H1 (cell line): Measurements from ENCODE around the gene PHLPP1. TPM values are rescaled to one million over a fixed set of nuclear protein-coding genes. Genes with fewer than 3 reads are reported as not detected.

Experiments used
- CTCF ChIA-PET: fragments of 300-600 bp; sonication (Branson Sonifier 250); formaldehyde crosslinking; loops from one replicate; lab custom pipeline; 2021; ENCODE audit not compliant: partially characterized antibody; lab: Charles Lee
- POLR2A ChIA-PET: fragments of 300-600 bp; sonication (Branson Sonifier 250); formaldehyde crosslinking; loops from one replicate; lab custom pipeline; 2021; ENCODE audit warnings: inconsistent platforms; ENCODE audit not compliant: partially characterized antibody; lab: Charles Lee
- DNase-seq, 2 experiments: peaks; one replicate each; pipeline versions ENCODE4 v3.0.0 to v3.0.0-alpha.2; 2010 to 2022; ENCODE audit warnings: low spot score in 2 of 2, low read depth in 1 of 2, mixed read lengths in 1 of 2
- FAIRE-seq: peaks from 2 replicates; lab custom pipeline; 2011; peaks lifted over from hg19 to GRCh38; lab: Jason Lieb, UNC
- H2AFZ ChIP-seq: 2 replicates; pipeline ENCODE4 v1.8.1; 2012; ENCODE audit warnings: low read length, inconsistent platforms
- H2AK5ac ChIP-seq: 2 replicates; pipeline ENCODE4 v1.6.1; 2013; ENCODE audit warnings: low read depth, low read length
- H2BK120ac ChIP-seq: replicated peaks from 2 replicates; pipeline ENCODE3; 2013; ENCODE audit warnings: low read depth, low read length, inconsistent platforms
- H2BK12ac ChIP-seq: 2 replicates; pipeline ENCODE4 v1.6.1; 2013; ENCODE audit warnings: low read depth, low read length
- H2BK15ac ChIP-seq: 2 replicates; pipeline ENCODE4 v1.6.1; 2013; ENCODE audit warnings: low read length
- H2BK20ac ChIP-seq: 2 replicates; pipeline ENCODE4 v1.6.1; 2013; ENCODE audit warnings: low read length
- H2BK5ac ChIP-seq: 2 replicates; pipeline ENCODE4 v1.6.1; 2013; ENCODE audit warnings: low read depth, low read length
- H3K14ac ChIP-seq: 2 replicates; pipeline ENCODE4 v1.6.1; 2013; ENCODE audit warnings: inconsistent platforms; ENCODE audit not compliant: insufficient read length
- H3K18ac ChIP-seq: 2 replicates; pipeline ENCODE4 v1.6.1; 2013; ENCODE audit warnings: low read length; ENCODE audit errors: extremely low read depth
- H3K23ac ChIP-seq: 2 replicates; pipeline ENCODE4 v1.6.1; 2013; ENCODE audit warnings: inconsistent platforms; ENCODE audit not compliant: insufficient read length
- H3K23me2 ChIP-seq: 2 replicates; pipeline ENCODE4 v1.6.1; 2013; ENCODE audit warnings: low read depth, low read length
- H3K27ac ChIP-seq: 2 replicates; pipeline ENCODE4 v1.6.1; 2011; ENCODE audit warnings: low read depth, low read length, inconsistent platforms
- H3K27me3 ChIP-seq, 4 experiments: replicated peaks in 1 of 4; 1 replicate in 1 of 4; 2 replicates in 3 of 4; pipeline versions ENCODE4 v1.6.1 to v1.8.1; 2011 to 2013; ENCODE audit warnings: low read length in 3 of 4, mild to moderate bottlenecking in 3 of 4, inconsistent platforms in 2 of 4, mixed read lengths in 2 of 4, moderate library complexity in 1 of 4; ENCODE audit not compliant: control insufficient read depth in 3 of 4, insufficient read depth in 3 of 4; ENCODE audit errors: extremely low read depth in 1 of 4
- H3K36me3 ChIP-seq, 4 experiments: 2 replicates each; pipeline versions ENCODE4 v1.6.1 to v1.8.1; 2011 to 2013; ENCODE audit warnings: mild to moderate bottlenecking in 4 of 4, low read length in 3 of 4, moderate library complexity in 2 of 4, control low read depth in 1 of 4, inconsistent platforms in 1 of 4; ENCODE audit not compliant: insufficient read depth in 4 of 4, control insufficient read depth in 2 of 4
- H3K4ac ChIP-seq: replicated peaks from 2 replicates; pipeline ENCODE3; 2013; ENCODE audit warnings: low read length, low read depth, mixed read lengths, inconsistent platforms; ENCODE audit not compliant: insufficient read length
- H3K4me1 ChIP-seq, 4 experiments: replicated peaks in 1 of 4; 1 replicate in 1 of 4; 2 replicates in 3 of 4; pipeline versions ENCODE4 v1.6.1 to v1.8.1; 2011 to 2013; ENCODE audit warnings: low read length in 3 of 4, inconsistent platforms in 2 of 4, mixed read lengths in 1 of 4; ENCODE audit not compliant: insufficient read depth in 4 of 4, control insufficient read depth in 3 of 4
- H3K4me2 ChIP-seq, 2 experiments: 2 replicates each; pipeline versions ENCODE4 v1.6.1 to v1.8.1; 2011 to 2013; ENCODE audit warnings: low read depth in 2 of 2, low read length in 2 of 2, control low read depth in 1 of 2, inconsistent platforms in 1 of 2, mild to moderate bottlenecking in 1 of 2; ENCODE audit not compliant: insufficient read depth in 1 of 2
- H3K4me3 ChIP-seq, 4 experiments: fragments of 200-600, 300-600 bp in 1 of 4; sonication (generic), shearing (Covaris generic), sonication (Bioruptor Twin) in 1 of 4; 2 replicates each; pipeline versions ENCODE4 v1.5.1 to v1.8.1; 2011 to 2016; ENCODE audit warnings: low read length in 4 of 4, low read depth in 3 of 4, control low read depth in 2 of 4, inconsistent platforms in 2 of 4, mild to moderate bottlenecking in 2 of 4, mixed read lengths in 1 of 4, moderate library complexity in 1 of 4; ENCODE audit not compliant: insufficient read depth in 2 of 4; ENCODE audit errors: extremely low read depth in 1 of 4
- H3K56ac ChIP-seq: replicated peaks from 2 replicates; pipeline ENCODE3; 2013; ENCODE audit warnings: low read depth, mild to moderate bottlenecking, mixed read lengths, low read length, inconsistent platforms; ENCODE audit not compliant: insufficient read length
- H3K79me1 ChIP-seq: 2 replicates; pipeline ENCODE4 v1.6.1; 2013; ENCODE audit warnings: low read depth, low read length, control low read depth
- H3K79me2 ChIP-seq, 2 experiments: 2 replicates each; pipeline versions ENCODE4 v1.6.1 to v1.8.1; 2012 to 2013; ENCODE audit warnings: low read length in 2 of 2, mild to moderate bottlenecking in 2 of 2, inconsistent platforms in 1 of 2; ENCODE audit not compliant: insufficient read depth in 2 of 2, control insufficient read depth in 1 of 2
- H3K9ac ChIP-seq, 4 experiments: replicated peaks in 1 of 4; 1 replicate in 1 of 4; 2 replicates in 3 of 4; pipeline versions ENCODE4 v1.6.1 to v1.8.1; 2011 to 2013; ENCODE audit warnings: low read depth in 3 of 4, low read length in 3 of 4, control low read depth in 2 of 4, mild to moderate bottlenecking in 2 of 4, moderate library complexity in 2 of 4, inconsistent platforms in 1 of 4; ENCODE audit errors: extremely low read depth in 1 of 4
- H3K9me3 ChIP-seq, 2 experiments: 2 replicates each; pipeline versions ENCODE4 v1.6.1 to v1.8.1; 2012 to 2013; ENCODE audit warnings: mild to moderate bottlenecking in 2 of 2, moderate library complexity in 2 of 2, control low read depth in 1 of 2, inconsistent platforms in 1 of 2, low read depth in 1 of 2, low read length in 1 of 2, mixed read lengths in 1 of 2; ENCODE audit not compliant: insufficient read depth in 2 of 2
- H4K20me1 ChIP-seq, 2 experiments: replicated peaks in 1 of 2; 2 replicates each; pipeline versions ENCODE3 to v1.8.1; 2011 to 2013; ENCODE audit warnings: inconsistent platforms in 2 of 2, low read length in 2 of 2, mild to moderate bottlenecking in 1 of 2; ENCODE audit not compliant: insufficient read depth in 2 of 2, control insufficient read depth in 1 of 2
- H4K5ac ChIP-seq: 2 replicates; pipeline ENCODE4 v1.6.1; 2013; ENCODE audit warnings: low read length, low read depth, mixed read lengths, inconsistent platforms; ENCODE audit not compliant: insufficient read length
- H4K8ac ChIP-seq: 2 replicates; pipeline ENCODE4 v1.8.0; 2013; ENCODE audit warnings: mild to moderate bottlenecking, moderate library complexity, low read length, inconsistent platforms; ENCODE audit not compliant: insufficient read depth; ENCODE audit errors: extremely low read depth
- H4K91ac ChIP-seq: replicated peaks from 2 replicates; pipeline ENCODE3; 2013; ENCODE audit warnings: low read length, mixed read lengths, inconsistent platforms; ENCODE audit not compliant: insufficient read length
- BRCA1 ChIP-seq: IDR thresholded peaks from 2 replicates; pipeline ENCODE4 v1.6.1; 2012; ENCODE audit warnings: low read depth, low read length, improper control_type of control experiment
- CBX8 ChIP-seq: fragments of 300-800, 300-1000 bp; sonication (generic); IDR thresholded peaks from 2 replicates; pipeline ENCODE4 v1.7.1; 2016; ENCODE audit warnings: low read depth, low read length, borderline replicate concordance
- CTBP2 ChIP-seq: IDR thresholded peaks from 2 replicates; pipeline ENCODE4 v1.7.0; 2011; ENCODE audit warnings: borderline replicate concordance, mild to moderate bottlenecking, moderate library complexity, mixed read lengths, low read length; ENCODE audit not compliant: insufficient read depth, insufficient read length
- SAP30 ChIP-seq: fragments of 300-600 bp; sonication (generic); IDR thresholded peaks from 2 replicates; pipeline ENCODE4 v1.7.1; 2012; ENCODE audit warnings: low read length, moderate library complexity, mild to moderate bottlenecking, inconsistent platforms; ENCODE audit not compliant: insufficient read depth, insufficient replicate concordance
- SIN3A ChIP-seq, 2 experiments: IDR thresholded peaks in 1 of 2; conservative IDR thresholded peaks in 1 of 2; 2 replicates each; pipeline ENCODE4 v1.6.1; 2011 to 2012; ENCODE audit warnings: low read length in 2 of 2, improper control_type of control experiment in 1 of 2, low read depth in 1 of 2, mild to moderate bottlenecking in 1 of 2
- SIRT6 ChIP-seq: IDR thresholded peaks from one replicate; pipeline ENCODE4 v1.7.1; 2012; ENCODE audit warnings: low read length, inconsistent platforms
- SP1 ChIP-seq: IDR thresholded peaks from 2 replicates; pipeline ENCODE4 v1.6.1; 2011; ENCODE audit warnings: low read depth, low read length
- SP4 ChIP-seq: IDR thresholded peaks from 2 replicates; pipeline ENCODE4 v1.6.1; 2012; ENCODE audit warnings: low read length, inconsistent platforms
- WGBS, 2 experiments: shearing (Covaris generic) in 1 of 2; methylation state at CpG; one replicate each; pipeline versions ENCODE4 v1.1.6 to v1.1.7; 2013 to 2015; ENCODE audit warnings: low lambda C conversion rate in 2 of 2, mixed read lengths in 2 of 2, inconsistent platforms in 1 of 2, low coverage in 1 of 2, missing lambda C conversion rate in 1 of 2; ENCODE audit not compliant: insufficient replicate concordance in 2 of 2, insufficient coverage in 1 of 2, insufficient read length in 1 of 2; ENCODE audit errors: extremely low coverage in 1 of 2, missing lambda C conversion rate in 1 of 2; 5-methylcytosine and 5-hydroxymethylcytosine counted together
- polyA plus RNA-seq, 7 experiments: library from polyadenylated mRNA; depleted of rRNA in 3 of 7; stranded (reverse) in 5 of 7; unstranded in 2 of 7; fragments of >200 nt in 5 of 7; fragments of 200-250 nt in 2 of 7; gene quantifications; 1 replicate in 5 of 7; 2 replicates in 1 of 7; 4 replicates in 1 of 7; pipeline versions ENCODE4 v1.2.1 to v1.2.3, GENCODE V29; 2011 to 2013; ENCODE audit warnings: missing spikeins in 2 of 7, mixed read lengths in 2 of 7
- total RNA-seq: library from RNA; stranded (reverse); fragmentation: NEBNext Ultra II Directional; extraction: Animal tissue kit (Norgen Biotek cat#: 25700); gene quantifications from 2 replicates; pipeline ENCODE4 v1.2.1, GENCODE V29; 2021
- TF ChIP-seq, protein P1 (sequence below), 3 experiments: IDR thresholded peaks; 1 replicate in 2 of 3; 2 replicates in 1 of 3; pipeline versions ENCODE4 v1.5.1 to v1.6.1; 2011; ENCODE audit warnings: low read length in 3 of 3, mild to moderate bottlenecking in 3 of 3, inconsistent platforms in 2 of 3, low read depth in 1 of 3, moderate library complexity in 1 of 3; ENCODE audit not compliant: insufficient read depth in 1 of 3; ENCODE audit errors: control extremely low read depth in 1 of 3
- TF ChIP-seq, protein P2 (sequence below): IDR thresholded peaks from 2 replicates; pipeline ENCODE4 v1.6.1; 2011; ENCODE audit warnings: low read depth, mild to moderate bottlenecking, low read length; ENCODE audit not compliant: insufficient read depth

PHLPP1 gene
- total and polyA plus RNA-seq, 2 of the 8 experiments (the other 6 are each of a cell fraction or from before 2014, with no cell fraction given) = 28.0 to 66.3 TPM

DNA sequence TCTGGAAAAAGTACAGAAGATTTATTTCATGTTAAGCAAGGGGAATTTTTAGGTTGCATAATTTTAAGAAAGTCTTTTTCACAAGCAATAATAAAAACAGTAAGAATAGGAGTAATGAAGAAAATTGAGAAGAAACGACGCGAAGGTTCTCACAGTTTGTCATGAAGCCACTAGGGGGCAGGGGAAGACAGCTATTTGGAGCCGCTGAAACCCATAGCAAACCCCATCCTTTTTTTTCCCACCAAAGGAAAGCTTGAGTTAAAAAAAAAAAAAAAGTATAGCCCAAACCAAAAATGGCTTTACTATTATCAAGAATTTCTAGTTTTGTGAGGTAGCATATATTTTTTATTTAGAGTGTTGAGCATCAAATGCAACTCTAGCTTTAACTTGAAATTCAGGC lies 300.9 kb downstream of the PHLPP1 start:
- Histone ChIP-seq H2AK5ac (no peak overlapping the region), H3K36me3 (no peaks in the 10 kb centered on the region), H3K27ac (no peak overlapping the region), H4K8ac (no peak overlapping the region), H3K18ac (no peak overlapping the region), H2BK12ac (no peak overlapping the region), H3K4me2 (no peak overlapping the region), H3K23me2 (peaks cover 2% of the 10 kb centered on the region; the same call in 1 of the 2 replicates), H2AFZ (no peak overlapping the region), H4K91ac (no peak overlapping the region), H3K9me3 (0 out of 4 replicates have a peak, but pooled peaks cover 0 to 2% of the 10 kb centered on the region in 2 experiments), H4K20me1 (no peaks in the 10 kb centered on the region), H2BK5ac (no peak overlapping the region), H3K14ac (no peak overlapping the region), H2BK15ac (no peak overlapping the region), H3K4me1 (no peaks in the 10 kb centered on the region), H3K79me2 (no peaks in the 10 kb centered on the region), H2BK120ac (no peak overlapping the region), H3K9ac (no peak overlapping the region), H3K56ac (no peak overlapping the region), H3K4ac (no peak overlapping the region), H4K5ac (no peak overlapping the region), H3K27me3 (no peaks in the 10 kb centered on the region), H3K4me3 (no peak overlapping the region), H2BK20ac (no peak overlapping the region), H3K79me1 (no peaks in the 10 kb centered on the region), H3K23ac (no peak overlapping the region)
- ChIA-PET POLR2A (interaction anchor here (1.2 kb wide), 1 partner anchor 10 kb away, joined by 4 read pairs; no protein-coding TSS in a partner anchor), CTCF (interaction anchor here (0.7 to 6.9 kb wide), 37 partner anchors 9 to 503 kb away, joined by 3 to 49 read pairs (median 5); partner anchors contain the start of gene BCL2)
- 8% methylated on average over 4 of the region's 4 CpGs; no CpG with 5 or more reads in 1 of the 2 experiments for WGBS, 2 experiments
- FAIRE-seq (peak; percentile 83), DNase-seq (peak in 1 of 2 experiments; percentile 50)
- TF ChIP-seq SP1 = no peak
- TF ChIP-seq CBX8 = no peak
- no peak for TF ChIP-seq SAP30
- no peak for TF ChIP-seq SIN3A (conservative IDR thresholded peaks at IDR 0.05 in 1 of 2, IDR thresholded peaks at IDR 0.05 in 1 of 2; ENCODE audit: low read depth in 1 of 2, low read length in 2 of 2)
- no peak for TF ChIP-seq CTBP2
- TF ChIP-seq, protein P1, sequence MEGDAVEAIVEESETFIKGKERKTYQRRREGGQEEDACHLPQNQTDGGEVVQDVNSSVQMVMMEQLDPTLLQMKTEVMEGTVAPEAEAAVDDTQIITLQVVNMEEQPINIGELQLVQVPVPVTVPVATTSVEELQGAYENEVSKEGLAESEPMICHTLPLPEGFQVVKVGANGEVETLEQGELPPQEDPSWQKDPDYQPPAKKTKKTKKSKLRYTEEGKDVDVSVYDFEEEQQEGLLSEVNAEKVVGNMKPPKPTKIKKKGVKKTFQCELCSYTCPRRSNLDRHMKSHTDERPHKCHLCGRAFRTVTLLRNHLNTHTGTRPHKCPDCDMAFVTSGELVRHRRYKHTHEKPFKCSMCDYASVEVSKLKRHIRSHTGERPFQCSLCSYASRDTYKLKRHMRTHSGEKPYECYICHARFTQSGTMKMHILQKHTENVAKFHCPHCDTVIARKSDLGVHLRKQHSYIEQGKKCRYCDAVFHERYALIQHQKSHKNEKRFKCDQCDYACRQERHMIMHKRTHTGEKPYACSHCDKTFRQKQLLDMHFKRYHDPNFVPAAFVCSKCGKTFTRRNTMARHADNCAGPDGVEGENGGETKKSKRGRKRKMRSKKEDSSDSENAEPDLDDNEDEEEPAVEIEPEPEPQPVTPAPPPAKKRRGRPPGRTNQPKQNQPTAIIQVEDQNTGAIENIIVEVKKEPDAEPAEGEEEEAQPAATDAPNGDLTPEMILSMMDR (IDR thresholded peaks at IDR 0.05; ENCODE audit: control extremely low read depth in 1 of 3, insufficient read depth in 1 of 3, low read depth in 1 of 3, low read length in 3 of 3) = peak; percentile 44 to 76 (median 74)
- TF ChIP-seq, protein P2, sequence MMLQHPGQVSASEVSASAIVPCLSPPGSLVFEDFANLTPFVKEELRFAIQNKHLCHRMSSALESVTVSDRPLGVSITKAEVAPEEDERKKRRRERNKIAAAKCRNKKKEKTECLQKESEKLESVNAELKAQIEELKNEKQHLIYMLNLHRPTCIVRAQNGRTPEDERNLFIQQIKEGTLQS = no peak
- TF ChIP-seq SIRT6 = no peak
- no peak for TF ChIP-seq SP4
- TF ChIP-seq BRCA1 = no peak
